ENCODE results near the gene IMPG1.

IMPG1 gene

GRCh38 chr6:76072562-76072961 lies at the start of gene IMPG1:
Gene IMPG1 (minus strand): TSS chr6:76072662. CDS start chr6:76072488, 174 bp downstream.
- DNase-seq, result no peak

- DNase-seq, result no peak
Measured at GRCh38 chr6:76120302-76120701, 47.8 kb upstream of the IMPG1 start.

- DNase-seq, result no peak
Measured at GRCh38 chr6:76073281-76073680, 819 bp upstream of the IMPG1 start.

- no peak for DNase-seq
Measured at GRCh38 chr6:76057469-76057868, 15.0 kb downstream of the IMPG1 start.

GRCh38 chr6:76052314-76052713 lies 20.1 kb downstream of the IMPG1 start:
- DNase-seq, result no peak

GRCh38 chr6:76043690-76044089 lies 28.8 kb downstream of the IMPG1 start:
- no peak for DNase-seq

- DNase-seq, result no peak
Measured at GRCh38 chr6:76035713-76036112, 36.7 kb downstream of the IMPG1 start.

GRCh38 chr6:76026101-76026500 lies 46.4 kb downstream of the IMPG1 start:
- no peak for DNase-seq

GRCh38 chr6:76014626-76015530 lies 57.6 kb downstream of the IMPG1 start:
- no peak for DNase-seq

- no peak for DNase-seq
Measured at GRCh38 chr6:76004202-76004601, 68.3 kb downstream of the IMPG1 start.

- DNase-seq, result no peak
Measured at GRCh38 chr6:76003686-76004085, 68.8 kb downstream of the IMPG1 start.

- no peak for DNase-seq
Measured at GRCh38 chr6:76003113-76003512, 69.3 kb downstream of the IMPG1 start.

GRCh38 chr6:76000629-76001028 lies 71.8 kb downstream of the IMPG1 start:
- no peak for DNase-seq

- DNase-seq, result no peak
Measured at GRCh38 chr6:75997696-75998095, 74.8 kb downstream of the IMPG1 start.

GRCh38 chr6:75993236-75994162 lies 79.0 kb downstream of the IMPG1 start:
- no peak for DNase-seq

GRCh38 chr6:75991941-75992340 lies 80.5 kb downstream of the IMPG1 start:
- no peak for DNase-seq

- no peak for DNase-seq
Measured at GRCh38 chr6:75986935-75987334, 85.5 kb downstream of the IMPG1 start.

GRCh38 chr6:75975904-75976303 lies 96.6 kb downstream of the IMPG1 start:
- no peak for DNase-seq

GRCh38 chr6:75970093-75970492 lies 102.4 kb downstream of the IMPG1 start:
- DNase-seq, result no peak

GRCh38 chr6:75968143-75968542 lies 104.3 kb downstream of the IMPG1 start:
- no peak for DNase-seq

- DNase-seq, result no peak
Measured at GRCh38 chr6:75963569-75963968, 108.9 kb downstream of the IMPG1 start.

GRCh38 chr6:75952128-75952527 lies 120.3 kb downstream of the IMPG1 start:
- no peak for DNase-seq

GRCh38 chr6:75947935-75948334 lies 124.5 kb downstream of the IMPG1 start:
- no peak for DNase-seq

Data from midbrain (tissue), 1 donor.